GM18907 (cell line): ENCODE data around the gene SLC35F3.

Source experiments
- ATAC-seq: cut with Tn5 transposase; IDR thresholded peaks from one replicate; pipeline ENCODE4 v1.9.1; 2021; ENCODE audit warnings: mild to moderate bottlenecking, moderate library complexity; ENCODE audit not compliant: unreplicated experiment

Gene SLC35F3

DNA sequence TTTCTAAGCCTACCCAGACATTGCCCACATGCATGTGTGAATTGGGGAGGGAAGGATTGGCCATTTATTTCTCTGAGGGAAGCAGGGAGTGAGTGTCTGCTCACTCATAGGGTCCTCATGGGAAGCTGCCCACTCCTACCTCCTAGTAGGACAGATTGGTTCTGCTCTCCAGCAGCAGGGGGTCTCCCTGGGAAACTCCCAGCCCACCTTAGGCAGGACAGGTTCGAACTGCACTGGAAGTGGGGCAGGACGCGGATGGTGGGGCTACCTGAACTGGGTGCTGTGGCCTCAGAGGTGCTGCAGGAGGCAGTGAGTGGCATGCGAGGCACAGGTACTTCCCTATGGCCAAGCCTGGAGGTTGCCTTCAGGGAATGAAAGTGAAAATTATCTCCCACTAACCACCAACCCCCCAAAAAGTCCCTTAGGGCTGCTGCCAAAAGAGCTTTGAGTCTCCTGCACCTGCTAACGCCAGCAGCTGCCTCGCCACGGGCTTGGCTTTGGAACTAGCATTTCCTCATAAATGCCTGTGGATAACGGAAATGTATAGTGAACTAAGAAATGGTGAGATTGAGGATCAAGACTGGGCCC is 311.7 kb downstream of the SLC35F3 start:
- peak; percentile 60 for ATAC-seq

DNA sequence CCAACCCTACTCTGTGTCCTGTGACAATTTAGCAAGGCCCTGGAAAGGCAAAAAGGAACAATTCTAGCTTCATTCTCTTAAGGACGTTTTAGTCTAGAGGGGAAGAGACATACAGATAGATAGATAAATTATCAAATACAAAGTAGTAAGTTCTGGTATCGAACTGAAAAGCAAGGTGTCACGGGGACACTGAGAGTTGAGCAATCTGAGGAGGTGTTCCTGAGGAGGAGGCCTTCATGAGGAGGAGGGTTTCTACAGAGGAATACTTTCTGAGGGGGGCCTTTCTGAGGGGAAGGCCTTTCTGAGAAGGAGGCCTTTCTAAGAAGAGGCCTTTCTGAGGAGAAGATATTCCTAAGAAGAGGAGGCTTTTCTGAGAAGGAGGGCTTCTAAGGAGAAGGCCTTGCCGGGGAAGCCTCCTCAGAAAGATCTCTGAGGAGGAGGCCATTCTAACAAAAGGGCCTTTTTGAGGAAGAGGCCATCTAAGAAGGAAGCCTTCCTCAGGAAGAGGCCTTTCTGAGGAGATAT is 312.9 kb downstream of the SLC35F3 start:
- ATAC-seq = no peak

DNA sequence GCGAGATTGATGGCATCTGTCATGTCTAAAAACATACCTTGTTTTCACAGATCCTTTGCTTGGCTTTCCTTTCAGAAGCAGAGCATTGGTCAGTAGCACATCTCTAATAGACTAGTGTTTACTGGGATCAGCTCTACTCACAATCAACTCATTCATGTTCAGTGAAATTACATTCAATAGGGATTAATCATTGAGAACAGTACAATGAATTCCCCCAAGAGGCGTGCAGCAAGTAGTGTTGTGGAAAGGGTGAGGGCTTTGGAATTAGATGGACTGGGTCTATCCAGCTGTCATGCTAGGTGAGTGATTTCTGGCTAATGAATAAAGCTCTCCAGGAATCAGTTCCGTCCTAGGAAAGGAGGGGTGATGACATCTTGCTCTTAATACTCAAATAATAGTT is 313.6 kb downstream of the SLC35F3 start:
- ATAC-seq = no peak

DNA sequence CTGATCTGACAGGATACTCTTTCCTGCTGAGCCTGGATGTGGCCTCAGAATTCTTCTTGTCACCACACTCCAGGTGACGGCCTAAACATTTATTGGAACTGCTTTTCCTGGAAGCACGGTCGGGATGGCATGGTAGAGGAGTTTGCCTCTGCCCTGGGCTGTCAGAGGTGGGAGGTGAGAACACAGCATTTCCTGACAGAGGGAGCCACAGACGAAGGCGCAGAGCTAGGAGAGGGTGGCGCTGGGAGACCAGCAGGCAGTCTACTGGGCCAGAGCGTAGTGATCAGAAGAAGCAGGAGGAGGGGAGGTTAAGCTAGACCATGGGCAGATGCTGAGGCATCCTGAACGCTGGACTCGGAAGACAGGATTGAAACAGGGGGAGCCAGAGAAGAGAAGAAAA is 315.2 kb downstream of the SLC35F3 start:
- ATAC-seq = no peak

DNA sequence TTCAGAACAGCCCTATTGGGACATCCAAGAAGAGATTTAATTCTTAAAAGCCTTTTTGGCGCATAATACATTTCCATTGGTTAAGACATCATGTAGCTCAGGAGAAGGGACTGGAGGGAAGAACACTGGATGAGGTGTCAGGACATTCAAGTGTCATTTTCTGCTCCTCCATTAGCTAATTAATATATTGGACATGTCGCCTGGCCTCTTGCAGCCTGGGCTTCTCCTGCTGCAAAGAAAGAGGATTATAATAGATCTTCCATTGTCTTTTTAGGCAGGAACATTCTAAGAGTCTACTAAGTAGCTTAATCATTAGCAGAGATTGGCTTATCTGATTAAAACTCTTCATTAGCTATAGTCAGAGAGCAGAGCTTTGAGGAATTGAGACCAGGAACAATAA is 317.1 kb downstream of the SLC35F3 start:
- no peak for ATAC-seq

DNA sequence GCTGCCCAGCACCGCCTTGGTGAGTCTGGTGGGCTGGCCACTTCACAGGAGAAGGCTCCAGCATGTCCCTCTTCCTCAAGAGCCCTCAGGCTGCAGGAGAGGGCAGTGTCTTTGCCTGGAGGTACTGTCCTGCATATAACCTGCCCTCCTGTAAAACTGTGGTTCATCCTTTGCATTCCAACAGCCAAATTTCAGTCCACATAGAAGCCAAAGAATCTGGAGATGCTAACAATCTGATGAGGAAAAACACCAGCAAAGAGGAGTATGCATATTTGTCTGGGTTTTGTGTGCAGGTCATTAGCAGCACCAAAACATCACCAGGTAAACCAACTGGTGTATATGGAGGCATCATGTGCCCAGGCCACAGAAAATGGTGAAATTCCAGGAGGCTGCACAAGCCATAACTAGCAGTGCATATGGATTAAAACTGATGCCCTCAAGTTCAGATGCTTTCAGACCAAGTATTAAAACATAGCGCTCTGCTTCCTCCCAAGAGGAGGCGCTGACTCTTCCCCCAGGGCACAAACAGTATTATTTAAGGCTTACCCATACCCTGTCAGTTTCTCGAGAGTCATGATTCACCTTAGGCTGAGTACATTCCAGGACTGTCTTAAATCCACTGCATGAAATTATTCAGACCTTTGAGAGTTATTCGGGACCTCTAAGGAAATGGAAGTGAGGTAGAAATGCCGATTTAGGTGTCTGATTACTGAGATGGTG is 318.2 kb downstream of the SLC35F3 start:
- no peak for ATAC-seq

DNA sequence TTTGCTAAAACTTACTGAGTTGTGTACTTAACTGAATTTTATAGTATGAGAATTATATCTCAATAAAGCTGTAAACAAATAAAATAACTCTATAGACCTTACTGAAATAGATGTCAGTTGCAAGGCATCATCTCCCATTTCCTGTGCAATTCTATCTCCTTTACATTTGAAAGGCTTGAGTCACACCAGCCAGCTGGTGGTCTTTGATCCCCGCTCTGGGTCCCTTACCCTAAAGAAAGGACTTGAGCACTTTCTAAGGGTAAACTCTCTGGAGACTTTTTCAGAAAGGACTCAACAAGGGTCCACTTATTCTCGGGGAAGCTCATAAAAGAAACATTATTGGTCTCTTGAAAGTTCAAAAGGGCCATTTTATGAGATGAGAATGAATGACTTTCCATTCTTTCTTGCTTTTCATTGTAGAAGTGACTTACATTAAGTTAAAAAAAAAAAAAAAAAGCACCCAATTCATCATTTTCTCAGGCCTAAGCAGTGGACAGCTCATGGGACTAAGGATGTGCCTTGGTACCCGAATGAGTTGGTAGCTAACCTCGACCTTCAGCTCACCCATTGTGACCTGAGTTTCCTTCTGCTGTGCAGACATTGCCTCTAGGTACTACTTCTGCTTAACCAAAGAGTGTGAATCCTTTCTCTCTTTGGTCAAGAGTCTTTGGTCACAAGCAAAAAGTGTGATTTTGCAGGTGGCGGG is 321.8 kb downstream of the SLC35F3 start:
- peak; percentile 48 for ATAC-seq

DNA sequence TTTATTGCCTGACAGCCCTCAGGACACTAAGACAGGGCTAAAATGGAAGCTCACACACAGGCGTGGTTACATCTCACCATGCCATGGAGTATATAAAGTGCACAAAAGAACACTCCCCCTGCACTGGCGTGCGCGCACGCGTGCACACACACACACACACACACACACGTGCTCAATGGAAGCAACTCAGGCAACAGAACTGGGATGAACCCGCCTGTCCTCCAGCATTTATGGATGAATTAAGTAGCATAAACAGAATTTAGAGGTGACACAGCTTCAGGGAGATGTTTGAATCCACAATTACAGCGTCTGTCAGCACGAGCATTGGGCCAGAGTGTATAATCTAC is 322.3 kb downstream of the SLC35F3 start:
- ATAC-seq = no peak

DNA sequence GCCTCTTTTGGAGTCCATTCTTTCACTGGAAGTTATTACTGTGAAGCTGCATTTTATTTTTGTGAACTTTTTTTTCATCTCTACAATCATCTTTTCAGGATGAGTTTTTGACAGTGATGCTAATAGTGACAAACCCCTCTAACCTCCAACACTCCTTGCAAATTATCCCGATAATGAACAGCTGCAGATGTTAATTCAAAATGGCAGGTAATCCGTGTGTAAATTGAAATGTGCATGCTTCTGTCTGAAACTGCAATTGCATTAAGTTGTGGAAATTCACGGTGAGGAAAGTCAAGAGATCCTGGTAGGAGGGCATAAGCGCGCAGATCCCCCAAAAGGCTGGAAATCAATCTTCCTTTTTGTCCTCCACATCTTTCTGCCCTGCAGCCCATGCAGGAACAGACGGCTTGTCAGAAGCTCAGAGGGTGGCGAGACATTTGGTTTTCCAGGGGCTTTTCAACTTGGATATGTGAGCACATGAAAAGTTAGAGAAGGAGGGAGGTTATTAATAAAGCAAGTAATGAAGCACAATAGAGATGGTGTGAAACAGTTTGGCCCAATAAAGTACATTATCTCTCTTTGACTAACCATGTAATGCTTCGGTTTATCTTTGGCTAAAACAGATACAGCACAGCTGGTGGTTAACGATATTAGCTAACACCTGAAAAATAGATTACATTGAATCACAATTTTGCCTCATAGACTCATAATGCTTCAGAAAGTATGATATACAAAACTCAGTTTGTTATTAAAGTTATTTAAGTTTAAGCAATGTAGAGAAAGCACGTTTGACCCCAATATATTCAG is 325.3 kb downstream of the SLC35F3 start:
- ATAC-seq = no peak

DNA sequence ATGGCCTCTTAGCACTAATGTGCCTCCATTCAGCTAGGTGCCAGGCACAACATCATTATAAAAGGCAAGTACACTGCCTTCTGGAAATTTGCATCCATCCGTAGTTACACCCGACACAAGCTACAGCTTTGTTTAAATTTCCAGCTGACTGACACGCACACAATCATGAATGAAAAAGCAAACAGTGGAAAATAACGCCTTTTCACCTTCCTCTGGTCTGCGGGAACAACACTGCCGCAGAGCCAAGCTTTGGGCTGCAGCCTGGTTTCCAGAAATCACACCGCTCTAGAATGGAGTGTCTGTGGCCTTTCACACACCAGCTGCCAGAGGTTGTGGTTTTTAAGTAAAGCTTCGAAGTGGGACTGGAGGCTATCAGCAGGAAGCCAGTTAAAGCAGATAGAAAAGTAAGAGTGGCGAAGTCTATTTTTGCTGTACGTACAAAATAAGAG is 326.0 kb downstream of the SLC35F3 start:
- peak; percentile 79 for ATAC-seq

DNA sequence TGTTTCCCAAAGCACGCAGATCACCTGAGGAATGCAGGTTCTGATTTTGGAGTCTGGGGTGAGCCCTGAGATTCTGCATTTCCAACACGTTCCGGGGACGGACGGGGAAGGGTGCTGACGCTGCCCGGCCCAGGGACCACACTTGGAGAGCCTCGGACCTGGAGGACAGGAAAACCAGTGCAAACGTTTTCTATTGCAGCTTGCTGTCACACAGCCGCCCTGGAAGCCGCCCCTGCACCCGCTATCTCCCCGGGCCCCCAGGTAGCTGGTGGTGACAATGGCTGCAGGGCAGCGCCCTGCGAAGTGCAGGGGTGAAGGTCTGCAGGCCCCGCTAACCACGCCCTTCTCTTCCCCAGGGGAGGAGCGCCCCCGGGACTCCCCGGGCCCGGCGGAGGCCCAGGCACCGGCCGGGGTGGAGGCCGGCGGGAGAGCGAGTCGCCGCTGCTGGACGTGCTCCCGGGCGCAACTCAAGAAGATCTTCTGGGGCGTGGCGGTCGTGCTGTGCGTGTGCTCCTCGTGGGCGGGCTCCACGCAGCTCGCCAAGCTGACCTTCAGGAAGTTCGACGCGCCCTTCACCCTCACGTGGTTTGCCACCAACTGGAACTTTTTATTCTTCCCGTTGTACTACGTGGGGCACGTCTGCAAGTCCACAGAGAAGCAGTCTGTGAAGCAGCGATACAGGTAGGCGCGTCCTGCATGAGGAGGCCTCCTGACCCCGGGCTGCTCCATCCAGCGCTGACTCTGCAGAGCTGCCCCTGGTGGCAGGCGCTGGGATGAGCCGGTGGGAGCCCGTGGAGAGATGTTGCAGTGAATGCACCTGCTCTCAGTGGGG is 326.8 kb downstream of the SLC35F3 start:
- ATAC-seq = no peak

DNA sequence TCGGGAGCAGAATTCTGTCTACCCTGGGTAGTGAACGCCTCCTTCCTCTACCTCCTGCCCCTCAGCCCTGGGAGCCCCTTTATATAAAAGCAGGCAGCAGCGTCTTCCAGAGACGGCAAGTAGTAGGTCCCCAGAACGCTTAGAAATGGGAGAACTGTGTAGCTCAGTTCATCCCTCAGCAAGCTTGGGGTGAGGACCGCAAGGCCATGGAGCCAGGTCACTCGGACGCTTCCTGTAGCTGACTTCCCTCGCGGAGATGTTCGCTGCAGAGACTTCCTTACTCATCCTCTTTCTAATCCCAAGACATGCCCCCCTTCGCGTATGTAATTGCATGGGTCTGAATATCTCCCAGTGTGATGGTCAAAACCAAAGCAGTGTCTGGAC is 327.4 kb downstream of the SLC35F3 start:
- ATAC-seq = no peak

DNA sequence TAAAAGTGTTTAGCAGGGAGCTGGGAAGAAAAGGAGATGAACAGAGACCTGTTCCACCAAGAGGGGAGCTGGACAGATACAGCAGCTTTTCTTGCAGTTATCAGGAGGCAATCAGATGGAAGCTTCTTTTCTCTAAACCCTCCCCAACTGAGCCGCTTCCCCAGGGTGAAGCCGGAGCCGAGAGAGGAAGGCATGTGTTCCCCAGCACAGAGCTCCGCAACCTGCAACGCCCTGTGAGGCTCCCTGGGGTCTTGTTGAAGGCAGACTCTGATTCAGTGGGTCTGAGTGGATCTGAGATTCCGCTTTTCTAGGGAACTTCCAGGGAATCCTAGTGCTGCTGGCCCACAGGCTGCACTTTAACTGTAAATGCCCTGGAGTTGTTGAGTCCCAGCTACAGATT is 329.7 kb downstream of the SLC35F3 start:
- no peak for ATAC-seq

DNA sequence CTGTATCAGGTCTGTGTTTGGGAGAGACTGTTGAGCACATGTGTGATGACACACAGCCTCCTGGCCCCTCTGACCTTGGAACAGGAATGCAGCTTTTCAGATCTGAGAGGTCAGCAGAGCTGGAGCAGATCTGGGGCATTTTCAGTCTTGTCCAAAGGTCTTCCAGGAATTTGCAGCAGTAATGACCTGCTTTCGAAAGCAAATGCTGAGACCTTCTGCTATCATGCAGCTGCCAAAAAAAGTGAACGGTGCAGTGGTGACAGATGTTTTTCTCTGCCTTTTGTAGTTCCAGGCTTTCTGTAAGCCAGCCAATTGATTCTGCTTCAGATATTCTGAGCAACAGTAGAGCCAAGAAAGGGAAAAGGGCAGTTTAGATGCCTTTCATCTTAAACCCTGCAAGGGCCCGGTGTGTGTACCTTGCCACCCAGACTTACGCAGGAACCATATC is 331.0 kb downstream of the SLC35F3 start:
- ATAC-seq = no peak

DNA sequence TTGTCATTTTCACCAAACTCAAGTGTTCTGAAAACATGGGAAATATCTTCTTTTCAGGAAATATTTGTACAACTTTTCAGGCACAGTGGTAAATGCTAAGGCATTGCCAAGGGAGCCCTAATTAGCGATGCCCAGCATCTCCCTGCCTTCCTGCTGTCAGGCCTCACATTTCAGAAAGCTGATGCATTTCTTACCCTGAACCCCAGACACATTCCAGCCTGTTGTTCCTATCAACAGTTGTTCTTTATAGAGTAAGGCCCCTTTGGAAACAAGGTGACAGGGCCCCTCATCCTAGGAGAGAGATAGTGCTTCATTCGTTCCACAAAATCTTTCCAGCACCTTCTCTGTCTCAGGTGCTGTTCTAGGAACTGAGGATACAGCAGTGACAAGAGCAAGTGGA is 332.9 kb downstream of the SLC35F3 start:
- ATAC-seq = no peak

DNA sequence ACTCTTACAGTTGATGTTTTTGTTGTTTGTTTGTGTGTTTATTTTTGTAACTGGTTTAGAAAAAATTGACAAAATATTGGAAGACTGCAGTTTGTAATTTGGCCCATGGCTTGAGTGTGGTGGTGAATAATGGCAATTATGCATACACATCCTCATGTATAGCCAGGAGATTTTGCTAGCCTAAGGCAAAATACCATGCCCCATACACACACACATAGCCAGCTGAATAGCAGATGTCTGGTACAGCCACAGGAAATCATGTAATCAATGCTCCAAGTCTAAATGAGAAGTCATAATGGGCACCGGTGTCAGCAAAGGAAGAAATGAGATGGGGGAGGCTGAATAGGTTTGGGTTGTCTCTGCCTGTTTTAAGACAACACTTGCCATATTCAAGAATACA is 333.6 kb downstream of the SLC35F3 start:
- ATAC-seq = no peak

DNA sequence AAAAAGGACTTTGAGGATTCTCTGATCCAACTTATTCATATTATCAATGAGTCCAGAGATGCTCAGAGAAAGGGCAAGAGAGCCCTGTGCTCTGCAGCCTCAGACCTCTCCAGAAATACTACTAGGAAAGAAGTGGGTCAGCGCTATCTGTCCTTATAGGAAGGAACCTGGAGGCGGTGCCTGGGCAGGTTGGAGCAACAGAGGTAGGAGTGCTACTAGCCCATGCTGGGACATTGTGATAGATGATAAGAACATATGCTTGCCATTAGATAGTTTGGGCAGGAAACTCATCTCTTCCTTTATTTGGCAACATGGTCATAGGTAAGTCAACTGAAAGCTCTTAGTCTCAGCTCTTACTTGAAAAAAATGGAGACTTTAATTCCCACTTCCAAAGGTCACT is 335.0 kb downstream of the SLC35F3 start:
- no peak for ATAC-seq

DNA sequence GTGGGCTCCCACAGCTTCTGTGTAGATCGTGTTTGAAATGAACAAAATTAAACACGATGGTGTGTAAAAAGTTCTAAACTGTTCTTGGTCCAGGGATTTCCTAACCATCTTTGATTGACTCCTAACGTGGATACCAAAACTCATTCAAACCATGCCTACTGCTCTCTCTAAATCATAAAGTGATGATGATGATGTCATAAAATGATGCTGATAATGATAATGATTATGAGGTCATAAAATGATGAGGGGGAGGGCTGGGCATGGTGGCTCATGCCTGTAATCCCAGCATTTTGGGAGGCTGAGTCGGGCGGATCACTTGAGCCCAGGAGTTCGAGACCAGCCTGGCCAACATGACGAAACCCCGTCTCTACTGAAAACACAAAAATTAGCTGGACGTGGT is 335.5 kb downstream of the SLC35F3 start:
- no peak for ATAC-seq

DNA sequence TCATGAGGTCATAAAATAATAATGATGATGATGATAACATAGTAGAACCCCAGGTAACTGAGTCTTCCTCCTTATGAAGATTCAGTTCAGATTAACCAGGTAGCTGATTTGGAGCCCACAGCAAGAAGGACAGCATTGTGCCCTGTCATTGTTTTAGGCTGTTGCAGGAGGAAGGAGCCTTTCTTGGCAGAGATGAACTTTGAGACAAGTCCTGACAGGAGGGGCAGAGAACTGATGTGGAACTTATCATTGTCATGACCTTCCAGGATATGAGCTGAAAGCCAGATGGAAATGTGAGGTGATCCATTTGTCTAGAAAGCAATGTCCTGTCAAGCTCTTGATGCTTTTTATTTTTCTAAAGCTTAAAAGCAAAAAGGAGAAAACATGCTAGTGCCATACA is 336.2 kb downstream of the SLC35F3 start:
- ATAC-seq = no peak

DNA sequence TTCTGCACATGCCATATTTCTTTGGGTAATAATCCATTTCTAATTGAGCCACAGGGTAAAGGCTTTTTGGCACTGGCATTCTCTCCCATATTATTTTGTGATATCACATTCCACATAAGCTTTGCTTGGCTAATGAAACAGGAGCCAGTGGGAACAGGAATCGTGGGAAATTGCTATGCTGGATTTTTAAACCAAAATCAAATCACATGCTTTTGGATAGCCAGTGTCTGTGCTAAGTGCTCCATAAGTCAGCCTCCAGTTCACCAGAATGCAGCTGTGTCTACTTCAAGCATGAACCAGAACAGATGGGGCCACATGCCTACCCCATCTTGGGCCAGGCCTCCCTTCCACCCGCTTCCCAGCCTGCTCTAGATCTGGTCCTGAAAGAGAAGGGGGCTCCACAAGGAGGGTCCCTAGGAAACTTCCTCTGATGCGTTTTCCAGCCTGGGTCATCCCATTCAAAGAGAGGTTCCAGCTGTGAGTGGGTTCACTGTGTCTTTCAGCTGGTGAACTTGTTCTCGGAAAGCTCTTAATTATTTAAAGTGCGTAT is 337.5 kb downstream of the SLC35F3 start:
- ATAC-seq = no peak
